H9 (cell line): ENCODE results near the gene DOK6. TPM values are rescaled to one million over a fixed set of nuclear protein-coding genes. Genes with fewer than 3 reads are reported as not detected.

Source experiments
- DNase-seq: peaks from one replicate; pipeline ENCODE4 v3.0.0-alpha.2; 2017
- H2AFZ ChIP-seq: one replicate; pipeline ENCODE4 v1.6.1; 2013; ENCODE audit warnings: mild to moderate bottlenecking, low read length, control low read depth, moderate library complexity
- H2AK5ac ChIP-seq: 2 replicates; pipeline ENCODE4 v1.6.1; 2013; ENCODE audit warnings: low read length, control low read depth, mixed read lengths; ENCODE audit not compliant: insufficient read length
- H2BK120ac ChIP-seq: one replicate; pipeline ENCODE4 v1.6.1; 2013; ENCODE audit warnings: low read depth, mild to moderate bottlenecking, low read length, control low read depth, inconsistent platforms; ENCODE audit not compliant: poor library complexity, severe bottlenecking
- H2BK12ac ChIP-seq: 2 replicates; pipeline ENCODE4 v1.6.1; 2013; ENCODE audit warnings: low read length, control low read depth, mixed read lengths, low read depth; ENCODE audit not compliant: insufficient read length
- H2BK15ac ChIP-seq: 2 replicates; pipeline ENCODE4 v1.6.1; 2013; ENCODE audit warnings: low read depth, low read length, control low read depth
- H2BK20ac ChIP-seq: one replicate; pipeline ENCODE4 v1.6.1; 2013; ENCODE audit warnings: low read depth, mild to moderate bottlenecking, low read length, control low read depth, inconsistent platforms; ENCODE audit not compliant: poor library complexity, severe bottlenecking
- H2BK5ac ChIP-seq: 2 replicates; pipeline ENCODE4 v1.6.1; 2013; ENCODE audit warnings: low read length, control low read depth, mixed read lengths; ENCODE audit not compliant: insufficient read length
- H3K14ac ChIP-seq: 2 replicates; pipeline ENCODE4 v1.6.1; 2013; ENCODE audit warnings: low read length, control low read depth; ENCODE audit not compliant: insufficient read depth
- H3K18ac ChIP-seq: 2 replicates; pipeline ENCODE4 v1.6.1; 2013; ENCODE audit warnings: low read depth, mild to moderate bottlenecking, mixed read lengths, low read length, control low read depth; ENCODE audit not compliant: insufficient read length
- H3K23ac ChIP-seq: 2 replicates; pipeline ENCODE4 v1.6.1; 2013; ENCODE audit warnings: low read length, control low read depth, mixed read lengths, low read depth; ENCODE audit not compliant: insufficient read length
- H3K23me2 ChIP-seq: 2 replicates; pipeline ENCODE4 v1.6.1; 2013; ENCODE audit warnings: low read depth, mild to moderate bottlenecking, mixed read lengths, low read length, control low read depth; ENCODE audit not compliant: insufficient read length, poor library complexity, severe bottlenecking
- H3K27ac ChIP-seq: 2 replicates; pipeline ENCODE4 v1.5.1; 2013; ENCODE audit warnings: low read length, control low read depth, mixed read lengths, low read depth; ENCODE audit not compliant: insufficient read length
- H3K27me3 ChIP-seq: 2 replicates; pipeline ENCODE4 v1.6.1; 2013; ENCODE audit warnings: low read length, control low read depth, inconsistent platforms; ENCODE audit not compliant: insufficient read depth
- H3K4ac ChIP-seq: 2 replicates; pipeline ENCODE4 v1.6.1; 2013; ENCODE audit warnings: low read depth, mild to moderate bottlenecking, control low read depth, inconsistent platforms, low read length, moderate library complexity
- H3K4me1 ChIP-seq: 2 replicates; pipeline ENCODE4 v1.6.1; 2013; ENCODE audit warnings: low read length, control low read depth, inconsistent platforms; ENCODE audit not compliant: insufficient read depth
- H3K4me2 ChIP-seq: 2 replicates; pipeline ENCODE4 v1.6.1; 2013; ENCODE audit warnings: low read length, control low read depth, mixed read lengths; ENCODE audit not compliant: insufficient read length, insufficient read depth
- H3K56ac ChIP-seq: 2 replicates; pipeline ENCODE4 v1.6.1; 2013; ENCODE audit warnings: low read depth, mild to moderate bottlenecking, mixed read lengths, low read length, control low read depth; ENCODE audit not compliant: insufficient read length
- H3K79me1 ChIP-seq: 2 replicates; pipeline ENCODE4 v1.6.1; 2013; ENCODE audit warnings: low read depth, mild to moderate bottlenecking, moderate library complexity, low read length, control low read depth, inconsistent platforms; ENCODE audit not compliant: insufficient read depth, poor library complexity, severe bottlenecking
- H3K79me2 ChIP-seq: 2 replicates; pipeline ENCODE4 v1.6.1; 2013; ENCODE audit warnings: low read length, control low read depth, inconsistent platforms; ENCODE audit not compliant: insufficient read depth
- H3K9ac ChIP-seq: 2 replicates; pipeline ENCODE4 v1.6.1; 2013; ENCODE audit warnings: low read length, control low read depth, mixed read lengths; ENCODE audit not compliant: insufficient read length; ENCODE audit errors: extremely low read depth
- H3K9me3 ChIP-seq: one replicate; pipeline ENCODE4 v1.6.1; 2013; ENCODE audit warnings: low read depth, low read length, inconsistent platforms; ENCODE audit not compliant: control insufficient read depth
- H3T11ph ChIP-seq: one replicate; pipeline ENCODE4 v1.6.1; 2013; ENCODE audit warnings: mild to moderate bottlenecking, low read length, control low read depth, inconsistent platforms
- H4K20me1 ChIP-seq: one replicate; pipeline ENCODE4 v1.6.1; 2013; ENCODE audit not compliant: control insufficient read depth, insufficient read length, insufficient read depth
- H4K5ac ChIP-seq: 2 replicates; pipeline ENCODE4 v1.6.1; 2013; ENCODE audit warnings: low read depth, mild to moderate bottlenecking, mixed read lengths, low read length, control low read depth; ENCODE audit not compliant: insufficient read length
- H4K8ac ChIP-seq: replicated peaks from 2 replicates; pipeline ENCODE4 v1.6.1; 2013; ENCODE audit warnings: low read length, control low read depth, mixed read lengths, low read depth; ENCODE audit not compliant: insufficient read length
- H4K91ac ChIP-seq: 2 replicates; pipeline ENCODE4 v1.6.1; 2013; ENCODE audit warnings: low read depth, mild to moderate bottlenecking, moderate library complexity, mixed read lengths, low read length, control low read depth; ENCODE audit not compliant: insufficient read length
- H3K27ac Mint-ChIP-seq, 3 experiments: 2 replicates in 2 of 3; 3 replicates in 1 of 3; pipeline ENCODE4 v1.8.0; 2020 to 2021; ENCODE audit warnings: mixed read lengths in 3 of 3, mild to moderate bottlenecking in 1 of 3, moderate library complexity in 1 of 3
- H3K27me3 Mint-ChIP-seq: 2 replicates; pipeline ENCODE4 v1.8.0; 2021; ENCODE audit warnings: low read depth, mild to moderate bottlenecking, moderate library complexity, mixed read lengths
- H3K36me3 Mint-ChIP-seq, 3 experiments: 2 replicates in 2 of 3; 3 replicates in 1 of 3; pipeline ENCODE4 v1.8.0; 2020 to 2021; ENCODE audit warnings: low read depth in 3 of 3, mixed read lengths in 3 of 3; ENCODE audit not compliant: insufficient read depth in 1 of 3
- H3K4me1 Mint-ChIP-seq, 2 experiments: 2 replicates each; pipeline ENCODE4 v1.8.0; 2020; ENCODE audit warnings: mixed read lengths in 2 of 2
- H3K4me3 Mint-ChIP-seq, 2 experiments: 2 replicates in 1 of 2; 3 replicates in 1 of 2; pipeline ENCODE4 v1.8.0; 2020 to 2021; ENCODE audit warnings: mild to moderate bottlenecking in 2 of 2, mixed read lengths in 2 of 2, moderate library complexity in 1 of 2
- H3K9me3 Mint-ChIP-seq, 2 experiments: 2 replicates in 1 of 2; 3 replicates in 1 of 2; pipeline ENCODE4 v1.8.0; 2020; ENCODE audit warnings: mild to moderate bottlenecking in 2 of 2, mixed read lengths in 2 of 2, moderate library complexity in 1 of 2
- CTCF ChIP-seq: fragments of 200-600 bp; sonication (generic); conservative IDR thresholded peaks from 3 replicates; pipeline ENCODE4 v1.8.0; 2021; ENCODE audit warnings: antibody characterized with exemption, mild to moderate bottlenecking
- WGBS: extraction: QIAGEN DNeasy Blood & Tissue Kit; methylation state at CpG from one replicate; pipeline ENCODE4 v1.1.7; 2013; ENCODE audit warnings: missing lambda C conversion rate, low lambda C conversion rate, mixed read lengths; ENCODE audit not compliant: insufficient read length; ENCODE audit errors: extremely low coverage; 5-methylcytosine and 5-hydroxymethylcytosine counted together
- total RNA-seq: library from RNA; stranded (reverse); gene quantifications from 2 replicates; pipeline ENCODE4 v1.2.1, GENCODE V29; 2021

DOK6 gene
- total RNA-seq, 1 experiment from 2014 or later, result 0.20 TPM

GRCh38 chr18:69558052-69558451, 157.4 kb downstream of the DOK6 start:
- H4K5ac ChIP-seq, result no peak overlapping the region
- H3K27ac ChIP-seq, result no peak overlapping the region
- no peaks in the 10 kb centered on the region for H3K27me3 ChIP-seq
- H3K56ac ChIP-seq, result no peak overlapping the region
- H3K79me2 ChIP-seq, result no peaks in the 10 kb centered on the region
- H3K27me3 Mint-ChIP-seq, result no peaks in the 10 kb centered on the region
- H3K9me3 Mint-ChIP-seq, result peaks cover 3 to 10% of the 10 kb centered on the region in 2 experiments; a peak in 4 of 5 replicates
- H3K4me1 Mint-ChIP-seq, result peaks cover 6 to 7% of the 10 kb centered on the region in 2 experiments
- no peak overlapping the region for H3K4me2 ChIP-seq
- H4K91ac ChIP-seq, result no peak overlapping the region
- H2BK12ac ChIP-seq, result no peak overlapping the region
- no peak overlapping the region for H3K4me3 Mint-ChIP-seq
- H3T11ph ChIP-seq, result no peak overlapping the region
- no peak overlapping the region for H3K23ac ChIP-seq
- H2BK20ac ChIP-seq, result no peak overlapping the region
- H3K4me1 ChIP-seq, result no peaks in the 10 kb centered on the region
- no peak overlapping the region for H3K4ac ChIP-seq
- no CpG with 5 or more reads among the region's 2 CpGs for WGBS
- H3K27ac Mint-ChIP-seq, result peak overlapping the region in 1 of 3 experiments; percentile 22; a peak in 1 of 7 replicates
- no peak overlapping the region for H2AFZ ChIP-seq
- DNase-seq, result no peak
- peaks cover 0 to 2% (median 0%) of the 10 kb centered on the region in 3 experiments; a peak in 2 of 7 replicates for H3K36me3 Mint-ChIP-seq
- no peak overlapping the region for H4K8ac ChIP-seq
- TF ChIP-seq CTCF, result no peak
- H3K79me1 ChIP-seq, result no peaks in the 10 kb centered on the region
- H3K9ac ChIP-seq, result no peak overlapping the region
- no peak overlapping the region for H3K14ac ChIP-seq
- H3K23me2 ChIP-seq, result no peaks in the 10 kb centered on the region
- no peaks in the 10 kb centered on the region for H4K20me1 ChIP-seq
- H2BK15ac ChIP-seq, result no peak overlapping the region
- H3K9me3 ChIP-seq, result no peaks in the 10 kb centered on the region
- no peak overlapping the region for H2BK5ac ChIP-seq
- no peak overlapping the region for H3K18ac ChIP-seq
- H2BK120ac ChIP-seq, result no peak overlapping the region
- no peak overlapping the region for H2AK5ac ChIP-seq
